Measurements from ENCODE around the gene EXOC6.
A peak's percentile ranks its signal among the peaks of the same experiment; 100 is the strongest.

Gene EXOC6

GRCh38 chr10:93060887-93061593, 212.7 kb downstream of the EXOC6 start:
- Histone ChIP-seq H3K27me3 (replicated peaks; ENCODE audit: control insufficient read depth, insufficient read depth, low read length) (peaks cover 2% of the 10 kb centered on the region), H3K36me3 (ENCODE audit: control insufficient read depth, insufficient read depth, low read length) (no peaks in the 10 kb centered on the region), H3K4me3 (replicated peaks; ENCODE audit: low read depth, low read length) (no peak overlapping the region)
- TF ChIP-seq, protein P1, sequence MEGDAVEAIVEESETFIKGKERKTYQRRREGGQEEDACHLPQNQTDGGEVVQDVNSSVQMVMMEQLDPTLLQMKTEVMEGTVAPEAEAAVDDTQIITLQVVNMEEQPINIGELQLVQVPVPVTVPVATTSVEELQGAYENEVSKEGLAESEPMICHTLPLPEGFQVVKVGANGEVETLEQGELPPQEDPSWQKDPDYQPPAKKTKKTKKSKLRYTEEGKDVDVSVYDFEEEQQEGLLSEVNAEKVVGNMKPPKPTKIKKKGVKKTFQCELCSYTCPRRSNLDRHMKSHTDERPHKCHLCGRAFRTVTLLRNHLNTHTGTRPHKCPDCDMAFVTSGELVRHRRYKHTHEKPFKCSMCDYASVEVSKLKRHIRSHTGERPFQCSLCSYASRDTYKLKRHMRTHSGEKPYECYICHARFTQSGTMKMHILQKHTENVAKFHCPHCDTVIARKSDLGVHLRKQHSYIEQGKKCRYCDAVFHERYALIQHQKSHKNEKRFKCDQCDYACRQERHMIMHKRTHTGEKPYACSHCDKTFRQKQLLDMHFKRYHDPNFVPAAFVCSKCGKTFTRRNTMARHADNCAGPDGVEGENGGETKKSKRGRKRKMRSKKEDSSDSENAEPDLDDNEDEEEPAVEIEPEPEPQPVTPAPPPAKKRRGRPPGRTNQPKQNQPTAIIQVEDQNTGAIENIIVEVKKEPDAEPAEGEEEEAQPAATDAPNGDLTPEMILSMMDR (IDR thresholded peaks at IDR 0.05; ENCODE audit: insufficient read depth, low read length, poor library complexity, severe bottlenecking): no peak
- no peak for DNase-seq (ENCODE audit: extremely low read depth, insufficient read length)

GRCh38 chr10:93061594-93062513, 213.5 kb downstream of the EXOC6 start:
- TF ChIP-seq, protein P1 (IDR thresholded peaks at IDR 0.05; ENCODE audit: insufficient read depth, low read length, poor library complexity, severe bottlenecking): no peak
- Histone ChIP-seq H3K36me3 (ENCODE audit: control insufficient read depth, insufficient read depth, low read length) (no peaks in the 10 kb centered on the region), H3K27me3 (replicated peaks; ENCODE audit: control insufficient read depth, insufficient read depth, low read length) (peaks cover 4% of the 10 kb centered on the region), H3K4me3 (replicated peaks; ENCODE audit: low read depth, low read length) (no peak overlapping the region; the same call in 1 of the 2 replicates)
- DNase-seq (ENCODE audit: extremely low read depth, insufficient read length): no peak

GRCh38 chr10:93062514-93063143, 214.3 kb downstream of the EXOC6 start:
- peaks cover 4% of the 10 kb centered on the region for H3K27me3 ChIP-seq (replicated peaks; ENCODE audit: control insufficient read depth, insufficient read depth, low read length)
- DNase-seq (ENCODE audit: extremely low read depth, insufficient read length): no peak

GRCh38 chr10:93063144-93063976, 215.0 kb downstream of the EXOC6 start:
- no peaks in the 10 kb centered on the region for H3K36me3 ChIP-seq (ENCODE audit: control insufficient read depth, insufficient read depth, low read length)
- peaks cover 4% of the 10 kb centered on the region for H3K27me3 ChIP-seq (replicated peaks; ENCODE audit: control insufficient read depth, insufficient read depth, low read length)
- DNase-seq (ENCODE audit: extremely low read depth, insufficient read length): no peak
- TF ChIP-seq, protein P1 (IDR thresholded peaks at IDR 0.05; ENCODE audit: insufficient read depth, low read length, poor library complexity, severe bottlenecking): no peak
- no peak overlapping the region for H3K4me3 ChIP-seq (replicated peaks; ENCODE audit: low read depth, low read length)

More at GRCh38 chr10:93062514-93063143, 214.3 kb downstream of the EXOC6 start:
- H3K36me3 ChIP-seq (ENCODE audit: control insufficient read depth, insufficient read depth, low read length): no peaks in the 10 kb centered on the region
- H3K4me3 ChIP-seq (replicated peaks; ENCODE audit: low read depth, low read length): no peak overlapping the region; the same call in 1 of the 2 replicates
- TF ChIP-seq, protein P1 (IDR thresholded peaks at IDR 0.05; ENCODE audit: insufficient read depth, low read length, poor library complexity, severe bottlenecking): peak; percentile 17

All from GM06990 (cell line).